GM23338 (cell line): Measurements from ENCODE around the gene CDK13. TPM values are rescaled to one million over a fixed set of nuclear protein-coding genes. Genes with fewer than 3 reads are reported as not detected.

Source experiments
- ATAC-seq: fragments of 200-7000 bp; cut with Tn5 transposase; 3 replicates; pipeline ENCODE4 v1.9.1; 2020
- DNase-seq: peaks from one replicate; pipeline ENCODE4 v3.0.0-alpha.2; 2015; ENCODE audit warnings: low spot score
- H2AFZ ChIP-seq: fragments of 200-600 bp; sonication (generic); 2 replicates; pipeline ENCODE4 v1.8.0; 2016; ENCODE audit warnings: antibody characterized with exemption, mild to moderate bottlenecking, moderate library complexity
- H3F3A ChIP-seq: fragments of 200-600 bp; sonication (generic); replicated peaks from 2 replicates; pipeline ENCODE4 v1.8.0; 2017; ENCODE audit warnings: antibody characterized with exemption, mixed run types, low read depth
- H3K27ac ChIP-seq: fragments of 200-600 bp; sonication (generic); 2 replicates; pipeline ENCODE4 v1.6.1; 2016; ENCODE audit warnings: low read depth
- H3K27me3 ChIP-seq: fragments of 200-600 bp; sonication (generic); 2 replicates; pipeline ENCODE4 v1.8.0; 2016; ENCODE audit warnings: mild to moderate bottlenecking, mixed run types, moderate library complexity; ENCODE audit not compliant: insufficient read depth
- H3K36me3 ChIP-seq: fragments of 200-600 bp; sonication (generic); 2 replicates; pipeline ENCODE4 v1.8.0; 2016; ENCODE audit warnings: mild to moderate bottlenecking; ENCODE audit not compliant: insufficient read depth
- H3K4me1 ChIP-seq: fragments of 200-600 bp; sonication (generic); 2 replicates; pipeline ENCODE4 v1.8.0; 2016; ENCODE audit warnings: mild to moderate bottlenecking, moderate library complexity; ENCODE audit not compliant: insufficient read depth
- H3K4me2 ChIP-seq: fragments of 200-600 bp; sonication (generic); 2 replicates; pipeline ENCODE4 v1.7.1; 2017; ENCODE audit warnings: mixed run types
- H3K4me3 ChIP-seq: fragments of 200-600 bp; sonication (generic); 2 replicates; pipeline ENCODE4 v1.6.1; 2016; ENCODE audit warnings: mixed run types
- H3K79me2 ChIP-seq: fragments of 200-600 bp; sonication (generic); replicated peaks from 2 replicates; pipeline ENCODE4 v1.8.0; 2017; ENCODE audit warnings: mild to moderate bottlenecking; ENCODE audit not compliant: insufficient read depth
- H3K9me2 ChIP-seq: fragments of 200-600 bp; sonication (generic); 2 replicates; pipeline ENCODE4 v1.8.0; 2017; ENCODE audit not compliant: insufficient read depth
- H4K20me1 ChIP-seq: fragments of 200-600 bp; sonication (generic); replicated peaks from 2 replicates; pipeline ENCODE4 v1.8.0; 2017; ENCODE audit warnings: mild to moderate bottlenecking; ENCODE audit not compliant: insufficient read depth
- H3K27ac Mint-ChIP-seq: 2 replicates; pipeline ENCODE4 v1.8.0; 2020; ENCODE audit warnings: inconsistent platforms, mild to moderate bottlenecking, moderate library complexity, mixed read lengths
- H3K27me3 Mint-ChIP-seq: 3 replicates; pipeline ENCODE4 v1.8.0; 2022; ENCODE audit warnings: low read depth, mild to moderate bottlenecking, moderate library complexity, mixed read lengths, inconsistent platforms; ENCODE audit not compliant: insufficient read depth, poor library complexity
- H3K36me3 Mint-ChIP-seq: 3 replicates; pipeline ENCODE4 v1.8.0; 2021; ENCODE audit warnings: low read depth, mild to moderate bottlenecking, inconsistent platforms, moderate library complexity, mixed read lengths
- H3K4me1 Mint-ChIP-seq: 3 replicates; pipeline ENCODE4 v1.8.0; 2020; ENCODE audit warnings: mild to moderate bottlenecking, inconsistent platforms, mixed read lengths
- H3K4me3 Mint-ChIP-seq: 3 replicates; pipeline ENCODE4 v1.8.0; 2021; ENCODE audit warnings: moderate library complexity, mild to moderate bottlenecking, inconsistent platforms, mixed read lengths
- H3K9me3 Mint-ChIP-seq: 3 replicates; pipeline ENCODE4 v1.8.0; 2020; ENCODE audit warnings: moderate library complexity, mild to moderate bottlenecking, inconsistent platforms, mixed read lengths
- CREB1 ChIP-seq: fragments of 250-450 bp; sonication (Bioruptor Pico); IDR thresholded peaks from 2 replicates; pipeline ENCODE4 v1.5.0; 2020; ENCODE audit warnings: low read depth, mild to moderate bottlenecking, moderate library complexity
- JUNB ChIP-seq: IDR thresholded peaks from one replicate; pipeline ENCODE4 v1.6.1; 2016; ENCODE audit warnings: antibody characterized with exemption; ENCODE audit not compliant: unreplicated experiment
- POLR2AphosphoS5 ChIP-seq: IDR thresholded peaks from 2 replicates; pipeline ENCODE4 v1.6.1; 2016; ENCODE audit warnings: antibody characterized with exemption, low read depth
- STAT1 ChIP-seq: IDR thresholded peaks from one replicate; pipeline ENCODE4 v1.6.1; 2016; ENCODE audit warnings: antibody characterized with exemption; ENCODE audit not compliant: unreplicated experiment
- ZNF114 ChIP-seq: fragments of 250-450 bp; sonication (Bioruptor Pico); IDR thresholded peaks from 2 replicates; pipeline ENCODE4 v1.5.0; 2020; ENCODE audit warnings: mild to moderate bottlenecking, moderate library complexity
- polyA plus RNA-seq: library from polyadenylated mRNA; unstranded; fragments of >200 nt; fragmentation: Nextera tagmentation; extraction: Ambion mirVana; gene quantifications from 2 replicates; pipeline ENCODE4 v1.2.1, GENCODE V29; 2016
- total RNA-seq: library from RNA; depleted of rRNA; stranded (reverse); fragments of >200 nt; shearing (Covaris generic); gene quantifications from 2 replicates; pipeline ENCODE4 v1.2.3, GENCODE V29; 2014
- TF ChIP-seq, protein P1 (sequence below): IDR thresholded peaks from one replicate; pipeline ENCODE4 v1.6.1; 2018; ENCODE audit warnings: antibody characterized with exemption; ENCODE audit not compliant: unreplicated experiment

CDK13 gene
- total and polyA plus RNA-seq, 2 experiments from 2014 or later = 39.4 to 80.2 TPM

DNA sequence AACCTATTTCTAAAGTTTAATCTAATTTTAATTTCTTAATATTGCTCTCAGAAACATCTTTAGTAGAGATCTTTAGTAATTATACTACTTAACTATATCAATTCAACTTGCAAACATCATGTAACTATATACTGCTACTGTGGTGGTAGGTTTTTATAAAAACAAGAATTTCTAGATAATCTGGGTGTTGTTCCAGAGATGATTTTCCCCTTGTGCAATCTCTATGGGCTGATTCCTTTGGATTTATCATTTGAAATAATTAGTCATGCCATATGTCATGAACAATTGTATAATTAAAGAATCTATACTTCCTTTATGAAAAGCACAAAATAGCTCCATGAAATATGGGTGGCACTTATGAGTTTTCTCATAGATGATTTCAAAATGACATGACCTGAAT, 23.9 kb upstream of the CDK13 start:
- Histone ChIP-seq H4K20me1 (no peaks in the 10 kb centered on the region), H3K9me2 (peaks cover 4% of the 10 kb centered on the region; the same call in 1 of the 2 replicates), H3K27me3 (no peaks in the 10 kb centered on the region), H3K36me3 (no peaks in the 10 kb centered on the region), H3K27ac (no peak overlapping the region), H2AFZ (no peak overlapping the region), H3F3A (no peaks in the 10 kb centered on the region), H3K79me2 (no peaks in the 10 kb centered on the region), H3K4me2 (no peak overlapping the region), H3K4me3 (no peak overlapping the region), H3K4me1 (peaks cover 11% of the 10 kb centered on the region)
- Mint-ChIP-seq H3K9me3 (no peaks in the 10 kb centered on the region), H3K4me3 (no peak overlapping the region), H3K27ac (no peak overlapping the region), H3K27me3 (peaks cover 3% of the 10 kb centered on the region), H3K4me1 (peaks cover 23% of the 10 kb centered on the region), H3K36me3 (no peaks in the 10 kb centered on the region)
- no peak for DNase-seq
- TF ChIP-seq CREB1 (CRISPR knock-in tag) (no peak), JUNB (no peak), POLR2AphosphoS5 (no peak), ZNF114 (no peak)
- TF ChIP-seq, protein P1, sequence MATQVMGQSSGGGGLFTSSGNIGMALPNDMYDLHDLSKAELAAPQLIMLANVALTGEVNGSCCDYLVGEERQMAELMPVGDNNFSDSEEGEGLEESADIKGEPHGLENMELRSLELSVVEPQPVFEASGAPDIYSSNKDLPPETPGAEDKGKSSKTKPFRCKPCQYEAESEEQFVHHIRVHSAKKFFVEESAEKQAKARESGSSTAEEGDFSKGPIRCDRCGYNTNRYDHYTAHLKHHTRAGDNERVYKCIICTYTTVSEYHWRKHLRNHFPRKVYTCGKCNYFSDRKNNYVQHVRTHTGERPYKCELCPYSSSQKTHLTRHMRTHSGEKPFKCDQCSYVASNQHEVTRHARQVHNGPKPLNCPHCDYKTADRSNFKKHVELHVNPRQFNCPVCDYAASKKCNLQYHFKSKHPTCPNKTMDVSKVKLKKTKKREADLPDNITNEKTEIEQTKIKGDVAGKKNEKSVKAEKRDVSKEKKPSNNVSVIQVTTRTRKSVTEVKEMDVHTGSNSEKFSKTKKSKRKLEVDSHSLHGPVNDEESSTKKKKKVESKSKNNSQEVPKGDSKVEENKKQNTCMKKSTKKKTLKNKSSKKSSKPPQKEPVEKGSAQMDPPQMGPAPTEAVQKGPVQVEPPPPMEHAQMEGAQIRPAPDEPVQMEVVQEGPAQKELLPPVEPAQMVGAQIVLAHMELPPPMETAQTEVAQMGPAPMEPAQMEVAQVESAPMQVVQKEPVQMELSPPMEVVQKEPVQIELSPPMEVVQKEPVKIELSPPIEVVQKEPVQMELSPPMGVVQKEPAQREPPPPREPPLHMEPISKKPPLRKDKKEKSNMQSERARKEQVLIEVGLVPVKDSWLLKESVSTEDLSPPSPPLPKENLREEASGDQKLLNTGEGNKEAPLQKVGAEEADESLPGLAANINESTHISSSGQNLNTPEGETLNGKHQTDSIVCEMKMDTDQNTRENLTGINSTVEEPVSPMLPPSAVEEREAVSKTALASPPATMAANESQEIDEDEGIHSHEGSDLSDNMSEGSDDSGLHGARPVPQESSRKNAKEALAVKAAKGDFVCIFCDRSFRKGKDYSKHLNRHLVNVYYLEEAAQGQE = no peak
- no peak for ATAC-seq

DNA sequence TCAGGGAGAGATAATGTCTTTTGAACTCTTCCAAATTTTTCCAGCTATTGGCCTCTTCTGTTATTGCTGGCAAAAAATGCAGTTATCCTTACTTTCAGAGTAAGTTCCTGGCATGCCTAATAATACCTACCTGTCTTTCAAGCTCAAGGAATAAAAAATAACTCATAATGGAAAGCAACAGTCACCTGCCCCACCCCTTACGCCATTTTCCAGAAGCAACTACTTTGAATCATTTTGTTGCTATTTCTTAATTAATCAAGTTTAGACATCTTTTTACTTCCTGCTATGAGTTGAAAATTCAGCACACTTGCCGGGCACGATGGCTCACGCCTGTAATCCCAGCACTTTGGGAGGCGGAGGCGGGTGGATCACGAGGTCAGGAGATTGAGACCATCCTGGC, 23.0 kb upstream of the CDK13 start:
- H3K4me1 ChIP-seq = peaks cover 10% of the 10 kb centered on the region
- H3K4me2 ChIP-seq = no peak overlapping the region
- Mint-ChIP-seq H3K9me3 (no peaks in the 10 kb centered on the region), H3K4me1 (peaks cover 15% of the 10 kb centered on the region), H3K36me3 (no peaks in the 10 kb centered on the region), H3K27me3 (peaks cover 3% of the 10 kb centered on the region), H3K4me3 (no peak overlapping the region), H3K27ac (no peak overlapping the region)
- H3F3A ChIP-seq = no peaks in the 10 kb centered on the region
- DNase-seq (no peak), ATAC-seq (no peak)
- H2AFZ ChIP-seq = no peak overlapping the region
- H3K27ac ChIP-seq = no peak overlapping the region
- no peaks in the 10 kb centered on the region for H3K27me3 ChIP-seq
- peaks cover 4% of the 10 kb centered on the region; the same call in 1 of the 2 replicates for H3K9me2 ChIP-seq
- no peak for TF ChIP-seq ZNF114
- TF ChIP-seq STAT1 = no peak
- TF ChIP-seq, protein P1 = no peak
- no peak overlapping the region for H3K4me3 ChIP-seq
- no peaks in the 10 kb centered on the region for H3K79me2 ChIP-seq
- no peaks in the 10 kb centered on the region for H4K20me1 ChIP-seq
- H3K36me3 ChIP-seq = no peaks in the 10 kb centered on the region
